Pancreas (tissue), 10 donors: ENCODE results near the gene ZNF511. TPM values are rescaled to one million over a fixed set of nuclear protein-coding genes. Genes with fewer than 3 reads are reported as not detected.

Source experiments
- ATAC-seq, 4 donors: fragments of 200-7000 bp; cut with Tn5 transposase; one replicate each; pipeline versions ENCODE4 v1.8.0 to v1.9.1; 2020; ENCODE audit warnings: mild to moderate bottlenecking in 4 of 4, moderate library complexity in 4 of 4
- DNase-seq, 6 donors: peaks; one replicate each; pipeline ENCODE4 v3.0.0-alpha.2; 2020
- FAIRE-seq: peaks from 2 replicates; lab custom pipeline; 2012; peaks lifted over from hg19 to GRCh38; lab: Jason Lieb, UNC
- H3K27ac ChIP-seq, 4 donors: fragments of 200-600 bp; sonication (generic); 1 replicate in 3 of 4; 2 replicates in 1 of 4; pipeline versions ENCODE4 v1.5.0 to v1.8.0; 2020
- H3K27me3 ChIP-seq, 4 donors: fragments of 200-600 bp; one replicate each; pipeline ENCODE4 v1.8.0; 2021
- H3K36me3 ChIP-seq, 3 donors: fragments of 200-600 bp; sonication (generic) in 1 of 3; one replicate each; pipeline versions ENCODE4 v1.5.0 to v1.8.0; 2020 to 2021
- H3K4me1 ChIP-seq, 3 donors: fragments of 200-600 bp; one replicate each; pipeline ENCODE4 v1.8.0; 2021
- H3K4me3 ChIP-seq, 4 donors: fragments of 200-600 bp; sonication (generic) in 2 of 4; one replicate each; pipeline versions ENCODE4 v1.5.0 to v1.8.0; 2020 to 2021
- H3K9me3 ChIP-seq, 4 donors: fragments of 200-600 bp; one replicate each; pipeline ENCODE4 v1.8.0; 2021
- WGBS, 2 donors: extraction: QIAGEN DNeasy Blood & Tissue Kit; methylation state at CpG; one replicate each; pipeline ENCODE4 v1.1.7; 2013; 5-methylcytosine and 5-hydroxymethylcytosine counted together
- intact Hi-C, 3 donors: fragments of 100-400 bp; cut with DNase I; formaldehyde crosslinking; loops; one replicate each; pipeline versions ENCODE4 v1.11.1 to v1.14.2; 2022
- polyA plus RNA-seq, 2 donors: library from polyadenylated mRNA; stranded (reverse); fragments of 200-250 nt; gene quantifications; one replicate each; pipeline ENCODE4 v1.2.3, GENCODE V29; 2013
- total RNA-seq, 6 donors: library from RNA; stranded (reverse); fragmentation: NEBNext Ultra II Directional in 4 of 6; extraction: Animal tissue kit (Norgen Biotek cat#: 25700) in 4 of 6; gene quantifications; one replicate each; pipeline versions ENCODE4 v1.2.1 to v1.2.4, GENCODE V29; 2021 to 2023
- TF ChIP-seq, protein P1 (sequence below), 4 donors: fragments of 200-600 bp; sonication (generic) in 3 of 4; IDR thresholded peaks; one replicate each; pipeline versions ENCODE4 v1.5.0 to v1.8.0; 2021; ENCODE audit warnings: antibody characterized with exemption in 4 of 4
- donor health status: healthy with polysubstance abuse.
- donor health status: DM: no; HTN: no; CAD: no; lungs with moderate emphysema.
- donor health status: DM: no; HTN: no; CAD: no.
- donor health status: control.
- donor health status: control.
- donor health status: Bipolar disorder and iron deficiency.
- donor health status: DM: yes; HTN: yes; CAD: no.
- donor health status: DM: no; HTN: no; CAD: no.
- donor health status: DM: no; HTN: no; CAD: no.
- donor health status: DM: yes; HTN: yes; CAD: no.

The ZNF511 gene
- total and polyA plus RNA-seq, 8 donors: 13.3 to 40.3 (median 17.3) TPM

GRCh38 chr10:133289761-133290160 lies 19.0 kb upstream of the ZNF511 start:
- ATAC-seq (no peak), DNase-seq (no peak), FAIRE-seq (no peak)
- Histone ChIP-seq H3K27ac (no peak overlapping the region), H3K4me1 (no peaks in the 10 kb centered on the region), H3K4me3 (no peak overlapping the region), H3K36me3 (peaks cover 3 to 77% (median 35%) of the 10 kb centered on the region in 3 donors), H3K9me3 (no peaks in the 10 kb centered on the region), H3K27me3 (no peaks in the 10 kb centered on the region)
- 96 to 97% methylated on average over 24 of the region's 24 CpGs for WGBS, 2 donors
- intact Hi-C loops: no loop called here
- TF ChIP-seq, protein P1, sequence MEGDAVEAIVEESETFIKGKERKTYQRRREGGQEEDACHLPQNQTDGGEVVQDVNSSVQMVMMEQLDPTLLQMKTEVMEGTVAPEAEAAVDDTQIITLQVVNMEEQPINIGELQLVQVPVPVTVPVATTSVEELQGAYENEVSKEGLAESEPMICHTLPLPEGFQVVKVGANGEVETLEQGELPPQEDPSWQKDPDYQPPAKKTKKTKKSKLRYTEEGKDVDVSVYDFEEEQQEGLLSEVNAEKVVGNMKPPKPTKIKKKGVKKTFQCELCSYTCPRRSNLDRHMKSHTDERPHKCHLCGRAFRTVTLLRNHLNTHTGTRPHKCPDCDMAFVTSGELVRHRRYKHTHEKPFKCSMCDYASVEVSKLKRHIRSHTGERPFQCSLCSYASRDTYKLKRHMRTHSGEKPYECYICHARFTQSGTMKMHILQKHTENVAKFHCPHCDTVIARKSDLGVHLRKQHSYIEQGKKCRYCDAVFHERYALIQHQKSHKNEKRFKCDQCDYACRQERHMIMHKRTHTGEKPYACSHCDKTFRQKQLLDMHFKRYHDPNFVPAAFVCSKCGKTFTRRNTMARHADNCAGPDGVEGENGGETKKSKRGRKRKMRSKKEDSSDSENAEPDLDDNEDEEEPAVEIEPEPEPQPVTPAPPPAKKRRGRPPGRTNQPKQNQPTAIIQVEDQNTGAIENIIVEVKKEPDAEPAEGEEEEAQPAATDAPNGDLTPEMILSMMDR (IDR thresholded peaks at IDR 0.05): no peak

- intact Hi-C loops: no loop called here
- Histone ChIP-seq H3K4me1 (no peaks in the 10 kb centered on the region), H3K27me3 (no peaks in the 10 kb centered on the region), H3K27ac (peak overlapping the region in 1 of 4 donors; percentile 11), H3K36me3 (peaks cover 3 to 82% (median 44%) of the 10 kb centered on the region in 3 donors), H3K9me3 (no peaks in the 10 kb centered on the region), H3K4me3 (no peak overlapping the region)
- TF ChIP-seq, protein P1 (IDR thresholded peaks at IDR 0.05): no peak
- ATAC-seq: peak in 2 of 4 donors; percentile 39 to 44
- 93 to 95% methylated on average over 38 of the region's 38 CpGs for whole genome bisulfite sequencing, 2 donors
- FAIRE-seq: no peak
- DNase-seq: peak in 1 of 6 donors; percentile 77
Observed at GRCh38 chr10:133292919-133293809, 15.6 kb upstream of the ZNF511 start.

GRCh38 chr10:133293810-133294119 lies 14.9 kb upstream of the ZNF511 start:
- intact Hi-C loops: no loop called here
- Histone ChIP-seq H3K27me3 (no peaks in the 10 kb centered on the region), H3K4me3 (no peak overlapping the region), H3K9me3 (no peaks in the 10 kb centered on the region), H3K4me1 (no peaks in the 10 kb centered on the region), H3K36me3 (peaks cover 3 to 82% (median 44%) of the 10 kb centered on the region in 3 donors), H3K27ac (peak overlapping the region in 1 of 4 donors; percentile 11)
- TF ChIP-seq, protein P1 (IDR thresholded peaks at IDR 0.05): no peak
- ATAC-seq (peak in 2 of 4 donors; percentile 9 to 21), FAIRE-seq (no peak), DNase-seq (no peak)
- WGBS, 2 donors: 92 to 95% methylated on average over 10 of the region's 10 CpGs

- Histone ChIP-seq H3K4me3 (no peak overlapping the region), H3K4me1 (no peaks in the 10 kb centered on the region), H3K27ac (peak overlapping the region in 1 of 4 donors; percentile 11), H3K36me3 (peaks cover 3 to 82% (median 48%) of the 10 kb centered on the region in 3 donors), H3K9me3 (no peaks in the 10 kb centered on the region), H3K27me3 (no peaks in the 10 kb centered on the region)
- TF ChIP-seq, protein P1 (IDR thresholded peaks at IDR 0.05): no peak
- WGBS, 2 donors: 91 to 94% methylated on average over 15 of the region's 15 CpGs
- FAIRE-seq: no peak
- intact Hi-C loops: no loop called here
- peak in 1 of 6 donors; percentile 23 for DNase-seq
- peak in 3 of 4 donors; percentile 14 to 80 (median 66) for ATAC-seq
Observed at GRCh38 chr10:133294189-133294588, 14.5 kb upstream of the ZNF511 start.
